HL-60 (cell line): Measurements from ENCODE around the gene RRP1.

Experiments used
- DNase-seq, 2 experiments: peaks; one replicate each; pipeline ENCODE4 v3.0.0-alpha.2; 2010 to 2020; ENCODE audit warnings: low read depth in 1 of 2, low spot score in 1 of 2
- H3K27ac ChIP-seq: fragments of 250-450 bp; sonication (Bioruptor Pico); replicated peaks from 2 replicates; pipeline ENCODE4 v1.5.1; 2020; ENCODE audit warnings: mild to moderate bottlenecking, moderate library complexity
- H3K27me3 ChIP-seq: fragments of 250-450 bp; sonication (Bioruptor Pico); 2 replicates; pipeline ENCODE4 v1.5.1; 2021; ENCODE audit warnings: mild to moderate bottlenecking, moderate library complexity; ENCODE audit not compliant: insufficient read depth, poor library complexity, severe bottlenecking
- H3K4me3 ChIP-seq: replicated peaks from 2 replicates; pipeline ENCODE4 v1.5.1; 2011; ENCODE audit warnings: mild to moderate bottlenecking, control low read depth, low read length; ENCODE audit not compliant: insufficient read depth
- GABPA ChIP-seq: IDR thresholded peaks from 2 replicates; pipeline ENCODE4 v1.6.1; 2012; ENCODE audit warnings: low read depth
- POLR2AphosphoS5 ChIP-seq: IDR thresholded peaks from 2 replicates; pipeline ENCODE4 v1.6.1; 2012; ENCODE audit warnings: low read depth
- SPI1 ChIP-seq: IDR thresholded peaks from 2 replicates; pipeline ENCODE4 v1.6.1; 2012; ENCODE audit warnings: low read depth, mild to moderate bottlenecking, borderline replicate concordance
- TF ChIP-seq, protein P1 (sequence below): IDR thresholded peaks from one replicate; pipeline ENCODE4 v1.5.1; 2011; ENCODE audit warnings: low read length, control low read depth, inconsistent platforms; ENCODE audit not compliant: insufficient read depth
- TF ChIP-seq, protein P2 (sequence below): IDR thresholded peaks from 2 replicates; pipeline ENCODE4 v1.6.1; 2012; ENCODE audit warnings: low read depth; ENCODE audit not compliant: insufficient replicate concordance

Gene RRP1

DNA sequence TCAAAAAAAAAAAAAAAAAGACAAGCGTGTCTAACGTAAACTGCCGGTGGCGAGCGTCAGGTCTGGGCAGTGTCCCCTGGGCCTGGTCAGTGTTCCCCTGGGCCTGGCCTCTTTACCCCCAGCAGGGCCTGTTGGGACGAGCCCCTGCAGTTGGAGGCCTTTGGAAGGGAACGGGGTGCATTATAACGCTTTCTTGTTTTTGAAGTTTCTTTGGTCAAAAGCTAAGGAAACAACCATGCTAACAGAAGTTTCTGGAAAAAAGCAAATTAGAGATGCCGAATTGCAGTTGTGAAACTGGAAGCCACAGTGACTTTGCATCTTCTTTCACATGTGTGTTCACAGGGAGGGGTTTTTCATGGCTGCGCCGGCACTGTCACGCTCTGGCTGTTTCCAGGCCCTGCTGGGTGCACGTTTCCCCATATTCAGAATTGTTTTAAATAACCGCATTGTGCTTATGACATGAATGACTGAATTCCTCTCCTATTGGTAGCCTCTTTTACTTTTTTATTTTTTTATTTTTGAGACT lies 16.0 kb downstream of the RRP1 start:
- H3K4me3 ChIP-seq: no peak overlapping the region
- peak overlapping the region; percentile 88 for H3K27ac ChIP-seq
- H3K27me3 ChIP-seq: no peaks in the 10 kb centered on the region
- peak in 1 of 2 experiments; percentile 91 for DNase-seq
- TF ChIP-seq, protein P1, sequence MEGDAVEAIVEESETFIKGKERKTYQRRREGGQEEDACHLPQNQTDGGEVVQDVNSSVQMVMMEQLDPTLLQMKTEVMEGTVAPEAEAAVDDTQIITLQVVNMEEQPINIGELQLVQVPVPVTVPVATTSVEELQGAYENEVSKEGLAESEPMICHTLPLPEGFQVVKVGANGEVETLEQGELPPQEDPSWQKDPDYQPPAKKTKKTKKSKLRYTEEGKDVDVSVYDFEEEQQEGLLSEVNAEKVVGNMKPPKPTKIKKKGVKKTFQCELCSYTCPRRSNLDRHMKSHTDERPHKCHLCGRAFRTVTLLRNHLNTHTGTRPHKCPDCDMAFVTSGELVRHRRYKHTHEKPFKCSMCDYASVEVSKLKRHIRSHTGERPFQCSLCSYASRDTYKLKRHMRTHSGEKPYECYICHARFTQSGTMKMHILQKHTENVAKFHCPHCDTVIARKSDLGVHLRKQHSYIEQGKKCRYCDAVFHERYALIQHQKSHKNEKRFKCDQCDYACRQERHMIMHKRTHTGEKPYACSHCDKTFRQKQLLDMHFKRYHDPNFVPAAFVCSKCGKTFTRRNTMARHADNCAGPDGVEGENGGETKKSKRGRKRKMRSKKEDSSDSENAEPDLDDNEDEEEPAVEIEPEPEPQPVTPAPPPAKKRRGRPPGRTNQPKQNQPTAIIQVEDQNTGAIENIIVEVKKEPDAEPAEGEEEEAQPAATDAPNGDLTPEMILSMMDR: no peak
- TF ChIP-seq SPI1: peak; percentile 6; the same call in 1 of the 2 replicates
- no peak for TF ChIP-seq GABPA

DNA sequence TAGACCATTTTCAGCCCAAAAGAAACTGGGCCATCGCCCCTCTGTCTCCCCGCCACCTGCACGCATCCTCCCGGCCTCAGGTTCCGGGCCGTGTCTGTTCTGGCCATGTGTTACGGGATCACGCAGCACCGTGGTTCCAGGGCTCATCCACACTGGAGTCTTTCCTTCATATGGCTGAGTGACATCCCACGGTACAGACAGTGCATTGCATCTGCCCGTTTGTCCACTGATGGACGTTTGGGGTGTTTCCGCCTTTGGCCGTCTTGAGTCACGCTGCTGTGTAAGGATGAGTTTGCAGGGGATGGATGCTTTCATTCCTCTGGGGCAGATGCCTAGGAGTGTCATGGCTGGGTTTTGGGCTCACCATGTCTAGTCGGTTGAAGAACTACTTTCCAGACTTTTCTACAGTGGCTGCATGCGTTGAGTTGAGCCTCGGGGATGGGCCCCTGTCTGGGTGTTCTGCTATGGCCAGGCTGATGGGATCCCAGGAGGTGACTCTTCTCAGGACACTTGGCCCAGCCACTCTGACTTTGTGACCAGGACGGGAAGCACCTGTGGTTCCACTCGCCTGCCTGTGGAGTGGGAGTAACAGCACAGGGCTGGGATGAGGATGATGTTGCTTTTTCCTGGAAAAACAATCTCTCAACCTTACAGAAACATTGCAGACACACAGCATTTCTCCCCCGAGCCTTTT lies 16.8 kb downstream of the RRP1 start:
- Histone ChIP-seq H3K4me3 (no peak overlapping the region), H3K27ac (peak overlapping the region; percentile 88), H3K27me3 (no peaks in the 10 kb centered on the region)
- no peak for DNase-seq
- TF ChIP-seq POLR2AphosphoS5 (no peak; the same call in 1 of the 2 replicates), SPI1 (no peak), GABPA (no peak)
- TF ChIP-seq, protein P2, sequence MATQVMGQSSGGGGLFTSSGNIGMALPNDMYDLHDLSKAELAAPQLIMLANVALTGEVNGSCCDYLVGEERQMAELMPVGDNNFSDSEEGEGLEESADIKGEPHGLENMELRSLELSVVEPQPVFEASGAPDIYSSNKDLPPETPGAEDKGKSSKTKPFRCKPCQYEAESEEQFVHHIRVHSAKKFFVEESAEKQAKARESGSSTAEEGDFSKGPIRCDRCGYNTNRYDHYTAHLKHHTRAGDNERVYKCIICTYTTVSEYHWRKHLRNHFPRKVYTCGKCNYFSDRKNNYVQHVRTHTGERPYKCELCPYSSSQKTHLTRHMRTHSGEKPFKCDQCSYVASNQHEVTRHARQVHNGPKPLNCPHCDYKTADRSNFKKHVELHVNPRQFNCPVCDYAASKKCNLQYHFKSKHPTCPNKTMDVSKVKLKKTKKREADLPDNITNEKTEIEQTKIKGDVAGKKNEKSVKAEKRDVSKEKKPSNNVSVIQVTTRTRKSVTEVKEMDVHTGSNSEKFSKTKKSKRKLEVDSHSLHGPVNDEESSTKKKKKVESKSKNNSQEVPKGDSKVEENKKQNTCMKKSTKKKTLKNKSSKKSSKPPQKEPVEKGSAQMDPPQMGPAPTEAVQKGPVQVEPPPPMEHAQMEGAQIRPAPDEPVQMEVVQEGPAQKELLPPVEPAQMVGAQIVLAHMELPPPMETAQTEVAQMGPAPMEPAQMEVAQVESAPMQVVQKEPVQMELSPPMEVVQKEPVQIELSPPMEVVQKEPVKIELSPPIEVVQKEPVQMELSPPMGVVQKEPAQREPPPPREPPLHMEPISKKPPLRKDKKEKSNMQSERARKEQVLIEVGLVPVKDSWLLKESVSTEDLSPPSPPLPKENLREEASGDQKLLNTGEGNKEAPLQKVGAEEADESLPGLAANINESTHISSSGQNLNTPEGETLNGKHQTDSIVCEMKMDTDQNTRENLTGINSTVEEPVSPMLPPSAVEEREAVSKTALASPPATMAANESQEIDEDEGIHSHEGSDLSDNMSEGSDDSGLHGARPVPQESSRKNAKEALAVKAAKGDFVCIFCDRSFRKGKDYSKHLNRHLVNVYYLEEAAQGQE: no peak
- TF ChIP-seq, protein P1: no peak

DNA sequence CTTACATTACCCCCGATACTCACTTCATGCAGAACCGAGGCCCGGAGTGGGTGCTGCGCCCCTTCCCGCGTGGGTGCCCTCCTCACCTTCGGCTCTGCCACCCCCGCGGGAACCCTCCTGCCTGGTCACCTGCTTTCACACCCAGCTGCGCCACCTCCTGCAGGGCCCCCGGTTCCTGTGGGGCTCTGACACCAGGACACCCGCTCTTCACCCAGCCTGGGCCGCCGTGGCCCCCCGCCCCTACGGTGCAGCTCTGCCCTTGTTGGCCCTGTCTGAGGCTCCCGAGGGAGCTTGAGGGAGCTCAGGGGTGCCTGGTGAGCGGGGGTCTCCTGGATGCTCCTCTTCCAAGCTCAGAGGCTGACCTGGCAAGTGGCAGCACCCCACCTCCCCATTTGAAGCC lies 19.0 kb downstream of the RRP1 start:
- DNase-seq: no peak
- Histone ChIP-seq H3K27ac (no peak overlapping the region), H3K27me3 (no peaks in the 10 kb centered on the region), H3K4me3 (no peak overlapping the region)
- TF ChIP-seq, protein P1: no peak
- TF ChIP-seq, protein P2: no peak
- TF ChIP-seq GABPA (no peak), POLR2AphosphoS5 (no peak), SPI1 (no peak)
